Ammon's horn (tissue), 1 donor: ENCODE results near the gene COL6A1.
"Not testable (repeated sequence)": the region's sequence is repeated elsewhere in the genome, so short reads cannot be mapped to it uniquely, and the experiment has no call there.

Experiments used
- DNase-seq: peaks from one replicate; pipeline ENCODE4 v3.0.0-alpha.2; 2016; ENCODE audit warnings: low spot score

COL6A1 gene

DNA sequence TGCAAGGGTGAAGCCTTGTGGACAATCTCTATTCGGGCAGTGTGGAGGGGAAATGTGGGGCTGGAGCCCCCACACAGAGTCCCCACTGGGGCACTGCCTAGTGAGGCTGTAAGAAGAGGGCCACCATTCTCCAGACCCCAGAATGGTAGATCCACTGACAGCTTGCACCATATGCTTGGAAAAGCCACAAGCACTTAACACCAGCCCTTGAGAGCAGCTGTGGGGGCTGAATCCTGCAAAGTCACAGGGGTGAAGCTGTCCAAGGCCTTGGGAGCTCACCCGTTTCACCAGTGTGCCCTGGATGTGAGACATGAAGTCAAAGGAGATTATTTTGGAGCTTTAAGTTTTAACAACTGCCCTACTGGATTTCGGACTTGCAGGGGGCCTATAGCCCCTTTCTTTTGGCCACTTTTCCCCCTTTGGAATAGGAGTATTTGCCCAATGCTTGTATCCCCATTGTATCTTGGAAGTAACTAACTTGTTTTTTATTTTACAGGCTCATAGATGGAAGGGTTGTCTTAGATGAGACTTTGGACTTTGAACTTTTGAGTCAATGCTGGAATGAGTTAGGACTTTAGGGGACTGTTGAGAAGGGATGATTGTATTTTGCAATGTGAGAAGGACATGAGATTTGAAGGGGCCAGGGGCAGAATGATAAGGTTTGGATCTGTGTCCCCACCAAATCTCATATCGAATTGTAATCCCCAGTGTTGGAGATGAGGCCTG lies 16.3 kb upstream of the COL6A1 start:
- DNase-seq = no peak

DNA sequence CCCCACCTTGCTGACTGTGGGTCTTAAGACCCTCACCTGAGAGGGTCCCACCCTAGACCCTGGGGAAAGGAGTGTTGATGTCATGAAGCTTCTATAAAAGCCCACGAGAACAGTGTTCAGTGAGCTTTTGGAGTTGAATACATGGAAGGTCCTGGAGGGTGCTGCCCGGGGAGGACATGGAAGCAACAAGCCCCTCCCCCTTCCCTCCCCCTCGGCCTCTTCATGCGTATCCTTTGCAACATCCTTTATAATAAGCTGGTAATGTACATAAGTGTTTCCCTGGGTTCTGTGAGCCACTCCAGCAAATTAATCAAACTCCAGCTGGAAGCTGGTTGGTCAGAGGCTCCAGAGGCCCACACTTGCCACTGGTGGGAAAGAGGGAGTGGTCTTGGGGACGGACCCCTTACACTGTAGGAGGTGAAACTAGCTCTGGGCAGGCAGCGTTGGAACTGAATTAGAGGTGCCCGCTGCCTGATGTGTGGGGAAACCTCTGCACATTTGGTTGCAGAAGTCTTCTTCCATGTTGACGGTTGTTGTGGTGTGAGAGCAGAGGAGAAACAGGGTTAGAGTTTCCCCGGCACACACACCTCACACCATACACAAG lies 14.7 kb upstream of the COL6A1 start:
- DNase-seq = no peak

DNA sequence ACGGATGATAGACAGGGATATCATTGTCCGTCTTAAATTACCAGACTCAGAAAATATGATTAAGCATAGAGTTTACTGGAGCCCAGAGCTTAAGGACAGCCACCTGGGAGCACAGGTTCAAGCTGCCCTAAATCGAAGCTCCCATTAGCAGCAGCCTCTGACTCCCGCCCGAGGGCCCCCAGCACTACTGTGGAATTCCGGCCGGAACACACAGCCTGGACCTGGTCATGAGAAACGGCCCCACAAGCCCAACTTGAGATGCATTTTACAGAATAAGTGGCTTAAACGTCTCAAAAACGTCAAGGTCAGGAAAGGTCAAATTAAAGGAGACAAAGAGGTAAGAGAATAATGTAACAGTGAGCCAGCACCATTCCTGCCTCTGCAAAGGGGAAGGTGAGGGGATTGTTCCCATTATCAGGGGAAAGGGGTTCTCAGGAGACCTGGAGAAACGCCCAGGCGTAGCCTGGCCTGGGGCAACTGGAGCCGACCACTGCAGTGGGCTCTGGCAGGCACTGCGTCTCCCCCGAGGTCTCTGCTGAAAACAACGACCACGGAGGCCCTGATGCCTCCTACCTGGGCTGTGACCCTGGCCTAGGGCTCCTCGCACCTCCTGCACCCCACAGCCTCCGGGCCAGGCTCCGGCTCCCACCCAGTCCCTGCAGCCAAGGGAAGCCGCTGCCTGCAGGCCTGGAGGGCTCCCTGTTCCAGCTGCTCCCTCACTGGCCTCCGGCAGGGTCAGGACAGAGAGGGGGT lies 11.5 kb upstream of the COL6A1 start:
- no peak for DNase-seq

DNA sequence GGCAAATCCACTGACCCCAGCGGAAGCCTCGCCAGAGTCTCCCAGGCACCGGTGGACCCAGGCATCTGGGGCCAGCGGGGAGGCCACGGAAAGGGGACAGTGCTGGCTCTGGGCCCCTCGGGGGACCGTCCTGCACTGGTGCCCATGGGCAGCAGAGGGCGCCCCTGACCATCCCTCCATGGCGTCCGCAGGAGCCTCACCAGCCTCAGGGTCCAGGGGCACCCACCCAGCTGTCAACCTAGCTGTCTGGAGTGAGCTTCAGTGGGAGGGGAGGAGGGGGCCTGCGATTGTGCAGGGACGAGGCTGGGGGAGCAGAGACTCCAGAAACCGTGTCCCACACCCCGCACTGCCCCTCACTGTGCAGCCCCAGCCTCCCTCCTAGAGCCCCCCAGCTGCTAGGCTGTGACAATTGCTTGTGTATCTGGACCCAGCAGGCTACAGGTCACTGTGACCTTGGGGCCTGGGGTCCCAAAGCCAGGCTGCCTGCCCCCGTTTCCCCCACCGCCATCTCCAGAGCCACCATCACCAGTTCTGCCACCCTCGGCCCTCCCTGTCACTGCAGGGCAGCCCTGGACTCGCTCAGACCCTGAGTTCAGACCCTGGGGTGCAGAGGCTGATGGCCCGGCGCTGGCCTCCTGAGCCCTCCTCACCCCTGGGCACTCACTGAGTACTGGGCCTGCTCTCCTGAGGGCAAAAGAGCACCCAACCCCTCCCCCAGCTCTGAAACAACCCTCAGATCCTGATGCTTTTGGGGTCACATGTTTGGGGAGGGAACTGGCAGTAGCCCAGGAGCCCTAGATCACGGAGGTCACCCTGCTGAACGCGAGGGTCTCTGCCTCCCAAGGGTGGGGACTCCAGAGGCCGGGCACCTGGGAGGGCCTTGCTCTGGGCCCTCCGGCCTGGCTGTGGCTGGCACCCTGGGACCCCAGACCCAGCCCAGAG lies 10.6 kb upstream of the COL6A1 start:
- peak; percentile 47 for DNase-seq

DNA sequence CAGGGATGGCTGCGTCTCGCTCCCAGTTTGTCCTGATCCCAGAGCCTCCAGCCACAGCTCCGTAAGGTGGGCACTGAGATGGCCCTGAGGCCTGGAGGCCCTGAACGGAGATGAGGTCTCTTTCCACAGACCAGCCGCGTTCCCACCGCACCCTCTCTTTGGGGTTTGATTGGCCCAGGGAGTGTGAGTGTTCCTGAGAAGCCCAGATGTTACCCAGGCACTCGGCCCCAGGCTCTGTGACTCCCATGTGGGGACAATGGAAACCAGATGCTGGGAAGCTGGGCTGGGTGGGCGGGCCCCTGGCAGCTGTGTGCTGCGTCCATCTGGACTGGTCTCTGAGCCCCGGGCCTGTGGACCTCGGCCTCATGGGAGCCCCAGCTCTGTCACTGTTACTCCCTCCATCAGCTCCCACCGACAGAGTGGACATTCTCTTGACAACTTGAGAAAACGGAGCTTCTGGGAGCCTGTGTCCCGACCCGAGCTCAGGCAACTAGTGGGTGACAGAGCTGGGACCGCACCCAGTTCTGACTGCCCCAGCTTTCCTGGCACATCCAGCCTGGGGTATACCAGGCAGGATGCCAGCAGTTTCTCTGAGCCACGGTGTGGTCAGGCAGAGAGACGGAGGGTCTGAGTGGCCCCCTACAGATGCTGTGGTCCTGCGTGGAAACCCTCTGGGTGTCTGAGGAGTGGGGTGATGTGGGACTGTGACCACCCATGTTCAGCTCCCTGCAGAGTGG lies 9.8 kb upstream of the COL6A1 start:
- no peak for DNase-seq

DNA sequence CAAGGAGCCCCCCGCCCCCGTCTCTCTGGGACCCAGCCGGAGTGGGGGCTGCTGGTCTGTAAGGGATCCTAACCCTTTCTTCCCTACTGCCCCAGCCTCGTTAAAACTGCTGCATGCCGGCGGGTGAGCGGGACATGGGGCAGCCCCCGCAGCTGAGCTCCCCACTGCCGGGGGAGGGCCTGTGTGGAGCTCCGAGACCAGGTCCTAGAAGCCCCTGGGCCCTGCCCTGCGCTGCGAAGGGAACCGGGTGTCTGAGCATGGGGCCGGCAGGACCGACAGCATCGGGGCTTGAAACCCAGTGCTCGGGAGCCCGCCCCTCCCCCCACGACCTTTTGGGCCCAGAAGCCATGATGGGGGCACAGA lies 9.2 kb upstream of the COL6A1 start:
- DNase-seq = no peak

DNA sequence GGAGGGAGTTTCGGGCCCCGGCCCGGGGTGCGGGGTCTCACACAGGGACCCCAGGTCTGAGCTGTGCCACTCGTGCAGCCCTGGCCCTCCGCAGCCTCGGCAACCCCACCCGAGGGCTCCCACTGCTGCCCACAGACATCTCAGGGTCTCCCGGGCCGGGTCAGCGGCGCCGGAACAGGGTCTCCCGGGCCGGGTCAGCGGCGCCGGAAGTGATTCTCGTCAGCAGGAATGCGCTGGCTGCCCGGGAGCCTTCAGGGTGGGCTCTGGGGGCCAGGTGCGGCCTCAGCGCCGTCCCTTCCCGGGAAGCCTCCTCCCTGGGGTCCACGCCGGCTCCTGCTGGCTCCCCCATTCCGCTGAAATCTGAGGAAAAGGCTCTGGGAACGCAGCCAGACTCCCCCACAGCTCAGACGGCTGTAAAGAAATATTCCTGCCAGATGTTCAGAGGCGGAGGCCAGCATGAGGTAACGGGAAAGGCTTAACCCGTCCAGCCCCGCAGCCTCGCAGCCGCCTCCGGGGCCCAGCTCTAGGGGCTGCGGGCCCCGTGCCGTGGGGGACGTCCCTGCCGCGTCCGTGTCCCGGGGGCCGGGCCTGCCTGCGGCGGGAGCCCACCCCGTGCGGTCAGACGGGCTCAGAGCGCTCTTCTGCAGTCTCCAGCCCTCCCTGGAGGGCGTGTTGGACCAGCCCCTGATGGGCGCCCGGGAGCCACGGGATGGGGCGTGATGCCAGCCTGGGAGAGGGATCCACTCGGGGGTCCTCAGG lies 8.7 kb upstream of the COL6A1 start:
- no peak for DNase-seq

DNA sequence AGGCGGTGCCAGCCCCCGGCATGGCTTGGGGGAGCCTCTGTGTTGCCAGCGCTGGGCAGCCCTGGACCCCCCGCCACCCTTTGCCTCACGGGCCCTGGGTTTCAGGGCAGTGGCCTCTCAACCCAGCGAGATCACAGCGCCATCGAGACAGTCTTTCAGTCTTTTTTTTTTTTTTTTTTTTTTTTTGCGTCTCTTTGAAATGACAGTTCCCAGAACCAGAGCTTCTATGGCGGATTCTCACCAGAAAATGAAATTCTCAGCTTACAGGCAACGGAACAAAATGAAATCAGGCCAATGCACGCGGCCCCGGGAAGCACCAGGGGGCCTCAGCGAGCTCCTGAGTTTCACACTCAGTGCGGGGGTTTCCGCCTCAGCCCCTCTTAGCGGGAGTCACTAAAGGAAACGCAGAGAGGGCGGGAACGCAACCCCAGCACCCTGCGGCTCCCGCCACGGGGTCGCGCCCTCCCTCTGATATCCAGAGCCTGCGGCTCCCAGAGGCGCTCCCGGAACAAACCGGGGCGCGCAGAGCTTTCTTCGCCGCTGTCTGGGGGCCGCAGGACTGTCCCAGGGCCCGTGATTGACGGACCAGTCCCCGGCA lies 8.0 kb upstream of the COL6A1 start:
- peak; percentile 40 for DNase-seq

DNA sequence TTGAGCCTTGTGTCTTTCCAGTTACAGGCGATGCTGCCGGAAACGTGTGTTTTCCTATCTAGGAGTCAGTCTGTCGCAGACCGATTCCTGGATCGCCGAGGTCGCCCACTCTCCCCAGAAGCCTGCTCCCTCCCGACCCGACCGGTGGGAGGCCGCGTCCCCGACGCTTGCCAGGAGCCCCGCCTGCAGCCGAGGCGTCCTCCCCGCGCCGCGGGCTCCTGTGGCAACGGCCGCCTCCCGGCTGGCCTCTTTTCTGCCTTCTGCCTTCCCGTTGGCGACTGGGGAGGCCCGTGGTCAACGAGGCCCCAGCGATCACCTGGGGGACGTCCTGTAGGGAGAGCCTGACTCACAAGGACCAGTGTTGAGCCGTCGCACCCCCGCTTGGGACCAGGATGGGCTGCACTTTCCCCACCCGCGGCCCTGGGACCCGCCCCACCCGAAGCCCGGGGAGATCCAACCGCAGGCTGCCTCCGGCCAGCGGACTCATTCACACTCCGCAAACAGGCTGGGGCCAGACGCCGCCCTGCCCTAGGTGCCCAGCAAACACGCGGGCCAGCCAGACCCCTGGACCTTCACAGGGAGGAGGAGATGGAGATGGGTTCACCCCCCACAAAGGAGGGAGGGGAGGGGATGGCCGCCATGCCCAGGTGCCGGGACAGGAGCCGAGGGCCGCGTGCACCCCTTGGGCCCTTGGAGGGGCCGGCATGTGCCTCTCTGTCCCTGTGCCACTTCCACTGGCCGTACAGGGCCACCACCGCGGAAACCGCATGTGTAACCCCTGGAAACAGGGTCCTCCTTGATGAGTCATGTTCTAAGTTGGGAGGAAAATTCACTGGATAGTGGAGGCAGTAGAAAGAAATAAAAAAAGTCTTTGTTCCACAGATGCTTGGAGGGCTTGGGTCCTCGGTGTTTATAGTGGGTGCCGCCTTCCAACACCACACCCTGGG lies 7.2 kb upstream of the COL6A1 start:
- no peak for DNase-seq

DNA sequence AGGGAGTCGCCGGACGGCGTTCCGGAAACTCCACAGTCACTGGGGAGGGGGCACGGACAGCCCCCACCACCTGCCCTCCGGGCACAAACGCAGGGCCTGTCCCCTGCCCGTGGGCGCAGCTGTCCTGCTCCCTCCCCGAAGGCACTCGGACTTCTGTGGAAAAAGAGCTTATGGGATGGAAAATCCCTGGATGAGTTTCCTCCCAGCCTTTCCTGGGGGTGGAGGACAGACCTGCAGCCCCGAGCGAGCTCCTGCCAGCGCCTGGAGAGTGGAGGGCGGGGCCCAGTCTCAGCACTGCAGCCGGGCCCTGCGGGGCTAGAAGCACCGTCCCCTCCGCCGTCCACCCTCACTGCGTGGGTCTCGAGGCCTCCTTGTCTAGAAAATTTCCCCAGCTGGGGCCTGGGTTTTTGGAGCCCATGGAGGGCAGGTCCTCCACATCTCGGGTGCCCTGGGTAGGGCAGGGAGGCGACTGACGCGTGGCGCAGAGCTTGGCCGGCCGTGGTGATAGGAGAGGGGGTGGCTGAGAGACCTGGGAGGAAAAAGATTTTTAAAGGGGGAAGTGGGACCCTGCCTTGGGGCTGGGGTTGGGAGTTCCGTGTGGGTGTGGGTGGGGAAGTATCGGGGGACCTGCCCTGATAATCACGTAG lies 6.4 kb upstream of the COL6A1 start:
- DNase-seq = no peak

DNA sequence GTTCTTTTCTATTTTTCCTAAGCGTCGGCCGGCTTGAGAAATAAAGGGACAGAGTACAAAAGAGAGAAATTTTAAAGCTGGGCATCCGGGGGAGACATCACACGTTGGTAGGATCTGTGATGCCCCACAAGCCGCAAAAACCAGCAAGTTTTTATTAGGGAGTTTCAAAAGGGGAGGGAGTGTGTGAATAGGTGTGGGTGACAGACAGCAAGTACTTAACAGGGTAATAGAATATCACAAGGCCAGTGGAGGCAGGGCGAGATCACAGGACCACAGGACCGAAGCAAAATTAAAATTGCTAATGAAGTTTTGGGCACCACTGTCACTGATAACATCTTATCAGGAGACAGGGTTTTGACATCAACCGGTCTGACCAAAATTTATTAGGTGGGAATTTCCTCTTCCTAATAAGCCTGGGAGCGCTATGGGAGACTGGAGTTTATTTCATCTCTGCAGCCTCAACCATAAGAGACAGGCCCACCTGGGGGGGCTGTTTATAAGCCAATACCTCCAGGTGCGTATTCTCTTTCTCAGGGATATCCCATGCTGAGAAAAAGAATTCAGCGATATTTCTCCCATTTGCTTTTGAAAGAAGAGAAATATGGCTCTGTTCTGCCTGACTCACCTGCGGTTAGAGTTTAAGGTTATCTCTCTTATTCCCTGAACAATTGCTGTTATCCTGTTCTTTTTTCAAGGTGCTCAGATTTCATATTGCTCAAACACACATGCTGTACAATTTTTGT lies 5.7 kb upstream of the COL6A1 start:
- not testable (repeated sequence) for DNase-seq

DNA sequence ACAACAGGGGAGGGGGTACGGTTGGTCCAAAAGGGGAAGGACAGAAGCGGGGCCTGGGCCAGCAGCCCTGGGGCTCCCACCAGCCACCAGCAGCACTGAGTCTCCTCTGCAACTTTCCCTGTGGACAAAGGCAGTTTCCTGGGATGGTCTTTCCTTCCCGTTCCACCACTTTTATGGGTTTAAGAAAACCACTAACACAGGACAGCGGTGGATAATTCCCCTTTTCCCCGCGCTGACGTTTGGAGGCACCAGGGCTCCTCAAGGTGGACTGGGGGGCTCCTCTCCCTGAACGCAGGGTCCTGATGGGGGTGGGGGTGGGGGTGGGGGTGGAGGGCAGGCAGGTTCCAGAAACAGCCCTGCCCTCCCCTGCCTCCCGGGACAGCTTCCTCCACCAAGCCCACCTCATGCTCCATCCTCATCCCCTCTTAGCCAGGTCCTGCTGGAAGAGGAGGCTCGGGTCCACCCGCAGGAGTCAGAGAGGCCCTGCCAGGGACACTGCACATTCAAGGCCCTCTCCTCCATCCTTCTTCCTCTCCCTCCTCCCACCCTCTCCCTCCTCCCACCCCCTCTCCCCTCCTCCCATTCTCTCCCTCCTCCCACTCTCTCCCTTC lies 4.8 kb upstream of the COL6A1 start:
- DNase-seq = no peak

DNA sequence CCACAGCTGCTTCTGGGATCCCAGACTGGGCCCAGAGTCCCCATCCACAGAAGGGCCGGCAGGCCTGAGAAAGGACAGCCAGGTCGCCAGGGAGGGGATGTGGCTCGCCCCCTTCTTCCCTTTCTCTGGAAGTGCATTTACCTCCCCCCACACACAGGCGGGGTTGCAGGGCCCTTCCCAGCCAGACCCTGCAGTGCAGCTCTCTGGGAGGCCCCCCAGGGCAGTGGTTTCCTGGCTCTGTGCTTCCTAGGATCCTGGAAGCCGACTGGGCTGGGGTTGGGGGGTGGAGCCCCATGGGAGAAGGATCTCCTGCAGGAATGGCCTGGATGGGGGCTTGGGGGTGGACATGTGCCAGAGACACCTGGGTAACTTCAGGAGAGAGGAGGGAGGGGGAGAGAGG lies 4.2 kb upstream of the COL6A1 start:
- no peak for DNase-seq

DNA sequence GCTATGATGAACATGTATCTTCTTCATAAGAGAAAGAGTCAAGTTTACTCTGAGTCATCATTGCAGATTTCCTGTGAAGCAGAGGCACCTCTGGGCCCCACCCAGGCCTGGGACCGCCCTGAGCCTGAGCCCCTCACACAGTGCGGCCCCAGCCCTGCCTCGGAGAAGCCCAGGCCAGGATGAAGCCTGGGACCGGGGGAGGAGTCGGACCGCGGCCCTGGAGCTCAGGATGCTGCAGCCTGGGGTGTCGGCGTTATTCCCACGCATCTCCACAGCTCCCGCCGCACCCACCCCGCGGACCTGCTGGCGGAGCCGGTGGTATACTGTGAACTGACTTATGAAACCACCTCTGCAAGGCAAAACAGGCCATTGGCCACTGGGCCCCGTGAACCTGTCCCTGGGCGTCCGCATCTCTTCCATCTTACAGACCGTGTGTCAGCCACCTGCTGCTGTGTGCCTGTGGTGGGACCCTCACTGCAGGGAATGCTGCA lies 2.4 kb upstream of the COL6A1 start:
- no peak for DNase-seq

DNA sequence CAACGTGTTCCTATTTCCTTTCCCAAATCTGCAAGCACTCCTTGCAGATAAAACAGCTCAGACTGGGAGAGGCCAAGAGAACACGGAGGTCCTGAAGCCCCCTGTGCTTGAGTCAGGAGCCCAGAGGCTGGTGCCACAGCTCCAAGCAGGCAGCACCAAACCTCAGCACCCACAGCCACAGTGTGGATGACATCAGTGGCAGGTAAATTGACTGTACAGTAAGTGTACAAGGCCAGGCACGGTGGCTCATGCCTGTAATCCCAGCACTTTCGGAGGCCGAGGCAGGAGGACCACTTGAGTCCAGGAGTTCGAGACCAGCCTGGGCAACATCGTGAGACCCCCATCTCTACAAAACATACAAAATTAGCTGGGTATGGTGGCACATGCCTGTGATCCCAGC lies 1.9 kb upstream of the COL6A1 start:
- no peak for DNase-seq

DNA sequence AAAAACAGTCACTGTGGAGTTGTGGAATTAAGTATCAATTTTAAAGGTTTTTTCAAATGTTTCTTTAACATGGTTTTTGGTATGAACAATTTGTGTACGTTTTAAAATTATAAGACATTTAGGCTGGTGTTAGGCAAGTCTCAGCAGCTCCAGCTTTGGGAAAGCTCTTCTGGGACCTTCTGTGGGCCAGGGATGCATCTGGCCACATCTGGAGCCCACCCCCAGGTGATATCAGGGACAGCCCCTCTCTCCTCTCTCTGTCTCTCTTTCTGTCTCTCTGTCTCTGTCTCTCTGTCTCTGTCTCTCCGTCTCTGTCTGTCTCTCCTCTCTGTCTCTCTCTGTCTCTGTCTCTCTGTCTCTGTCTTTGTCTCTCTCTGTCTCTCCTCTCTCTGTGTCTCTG lies 1.3 kb upstream of the COL6A1 start:
- no peak for DNase-seq

DNA sequence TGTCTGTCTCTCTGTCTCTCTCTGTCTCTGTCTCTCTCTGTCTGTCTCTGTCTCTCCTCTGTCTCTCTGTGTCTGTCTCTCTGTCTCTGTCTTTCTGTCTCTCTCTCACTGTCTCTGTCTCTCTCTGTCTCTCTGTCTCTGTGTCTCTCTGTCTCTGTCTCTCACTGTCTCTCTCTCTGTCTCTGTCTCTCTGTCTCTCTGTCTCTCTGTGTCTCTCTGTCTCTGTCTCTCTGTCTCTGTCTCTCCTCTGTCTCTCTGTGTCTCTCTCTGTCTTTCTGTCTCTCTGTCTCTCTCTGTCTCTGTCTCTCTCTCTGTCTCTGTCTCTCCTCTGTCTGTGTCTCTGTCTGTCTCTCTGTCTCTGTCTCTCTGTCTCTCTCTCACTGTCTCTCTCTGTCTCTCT lies 873 bp upstream of the COL6A1 start:
- no peak for DNase-seq
